ENCODE data around the gene DCDC2C. TPM values are rescaled to one million over a fixed set of nuclear protein-coding genes. Genes with fewer than 3 reads are reported as not detected.

The DCDC2C gene, protein sequence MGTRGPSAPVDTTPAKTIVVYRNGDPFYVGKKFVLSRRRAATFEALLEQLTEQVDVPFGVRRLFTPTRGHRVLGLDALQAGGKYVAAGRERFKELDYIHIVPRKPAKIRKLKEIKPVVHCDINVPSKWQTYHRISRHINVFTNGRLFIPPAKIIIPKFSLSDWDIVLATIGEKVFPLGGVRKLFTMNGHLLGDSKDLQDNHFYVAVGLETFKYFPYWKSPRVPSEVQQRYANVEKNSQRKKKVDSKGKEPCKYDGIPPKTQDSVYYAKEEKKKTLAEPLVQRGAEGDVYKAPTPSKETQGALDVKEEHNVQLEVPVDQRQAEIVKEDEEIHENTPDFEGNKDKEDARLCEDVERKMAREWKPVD
- not detected for total RNA-seq (2021; fragmentation: NEBNext Ultra II Directional; extraction: Animal tissue kit (Norgen Biotek cat#: 25700))
- long read RNA-seq, result 0 reads

DNA sequence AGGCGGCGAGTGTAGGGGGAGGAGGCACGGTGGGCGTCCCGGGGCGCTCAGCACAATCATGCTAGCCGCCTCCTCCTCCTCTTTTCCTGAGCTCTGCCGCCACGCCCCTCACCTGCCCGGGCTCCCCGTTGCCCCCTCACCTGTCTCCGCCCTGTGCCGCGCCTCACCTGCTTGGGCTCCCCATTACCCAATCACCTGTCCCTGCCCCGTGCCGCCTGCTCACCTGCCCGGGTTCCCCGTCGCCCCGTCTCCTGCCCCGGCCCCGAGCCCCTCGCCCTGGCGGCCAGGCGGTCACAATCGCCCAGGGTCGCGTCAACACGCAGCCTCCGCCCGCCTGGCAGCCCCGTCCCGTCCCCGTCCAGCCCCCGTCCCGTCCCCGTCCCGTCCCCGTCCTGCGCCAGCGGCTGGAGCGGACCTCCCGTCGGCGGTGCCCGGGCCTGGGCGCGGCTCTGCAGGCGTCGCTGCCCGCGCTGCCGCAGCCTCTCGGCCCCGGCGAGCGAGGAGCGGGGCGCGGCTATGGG is at the start of gene DCDC2C:
TSS of gene DCDC2C (plus strand) at position 340 of the 521 bp plus-strand sequence. CDS start at position 517, 177 bp downstream.
- Mint-ChIP-seq H3K9me3 (peaks cover 7% of the 10 kb centered on the region), H3K27ac (no peak within 1 kb of the TSS), H3K4me1 (ENCODE audit: low read depth) (no peaks in the 10 kb centered on the region), H3K4me3 (no peak within 1 kb of the TSS), H3K36me3 (ENCODE audit: low read depth) (peaks cover 5% of the 10 kb centered on the region; the same call in 1 of the 2 replicates), H3K27me3 (ENCODE audit: insufficient read depth) (no peaks in the 10 kb centered on the region)
- TF ChIP-seq, protein P1, sequence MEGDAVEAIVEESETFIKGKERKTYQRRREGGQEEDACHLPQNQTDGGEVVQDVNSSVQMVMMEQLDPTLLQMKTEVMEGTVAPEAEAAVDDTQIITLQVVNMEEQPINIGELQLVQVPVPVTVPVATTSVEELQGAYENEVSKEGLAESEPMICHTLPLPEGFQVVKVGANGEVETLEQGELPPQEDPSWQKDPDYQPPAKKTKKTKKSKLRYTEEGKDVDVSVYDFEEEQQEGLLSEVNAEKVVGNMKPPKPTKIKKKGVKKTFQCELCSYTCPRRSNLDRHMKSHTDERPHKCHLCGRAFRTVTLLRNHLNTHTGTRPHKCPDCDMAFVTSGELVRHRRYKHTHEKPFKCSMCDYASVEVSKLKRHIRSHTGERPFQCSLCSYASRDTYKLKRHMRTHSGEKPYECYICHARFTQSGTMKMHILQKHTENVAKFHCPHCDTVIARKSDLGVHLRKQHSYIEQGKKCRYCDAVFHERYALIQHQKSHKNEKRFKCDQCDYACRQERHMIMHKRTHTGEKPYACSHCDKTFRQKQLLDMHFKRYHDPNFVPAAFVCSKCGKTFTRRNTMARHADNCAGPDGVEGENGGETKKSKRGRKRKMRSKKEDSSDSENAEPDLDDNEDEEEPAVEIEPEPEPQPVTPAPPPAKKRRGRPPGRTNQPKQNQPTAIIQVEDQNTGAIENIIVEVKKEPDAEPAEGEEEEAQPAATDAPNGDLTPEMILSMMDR (IDR thresholded peaks at IDR 0.05), result no peak
- no peak for DNase-seq

DNA sequence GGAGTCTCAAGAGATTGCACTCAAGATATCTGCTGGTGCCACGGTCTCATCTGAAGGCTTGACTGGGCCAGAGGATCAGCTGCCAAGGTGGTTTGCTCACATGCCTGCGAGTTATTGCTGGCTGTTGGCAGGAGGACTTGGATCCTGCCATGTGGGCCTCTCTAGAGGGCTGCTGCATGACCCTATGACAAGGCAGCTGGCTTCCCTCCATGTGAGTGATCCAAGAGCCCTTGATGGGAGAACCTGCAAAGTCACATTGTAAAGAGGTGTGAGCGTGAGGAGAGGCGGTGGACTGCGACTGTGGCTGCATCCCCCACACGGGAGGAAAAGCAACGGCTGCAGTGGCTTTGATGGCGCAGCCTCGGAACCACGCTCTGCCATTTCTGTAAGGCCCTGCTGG is 49.4 kb upstream of the DCDC2C start:
- H3K27ac Mint-ChIP-seq, result no peak overlapping the region
- H3K27me3 Mint-ChIP-seq (ENCODE audit: insufficient read depth), result peaks cover 19% of the 10 kb centered on the region
- no peaks in the 10 kb centered on the region for H3K36me3 Mint-ChIP-seq (ENCODE audit: low read depth)
- H3K4me1 Mint-ChIP-seq (ENCODE audit: low read depth), result peaks cover 10% of the 10 kb centered on the region; the same call in 1 of the 2 replicates
- DNase-seq, result no peak
- TF ChIP-seq, protein P1 (IDR thresholded peaks at IDR 0.05), result no peak
- no peak overlapping the region for H3K4me3 Mint-ChIP-seq
- no peaks in the 10 kb centered on the region for H3K9me3 Mint-ChIP-seq

DNA sequence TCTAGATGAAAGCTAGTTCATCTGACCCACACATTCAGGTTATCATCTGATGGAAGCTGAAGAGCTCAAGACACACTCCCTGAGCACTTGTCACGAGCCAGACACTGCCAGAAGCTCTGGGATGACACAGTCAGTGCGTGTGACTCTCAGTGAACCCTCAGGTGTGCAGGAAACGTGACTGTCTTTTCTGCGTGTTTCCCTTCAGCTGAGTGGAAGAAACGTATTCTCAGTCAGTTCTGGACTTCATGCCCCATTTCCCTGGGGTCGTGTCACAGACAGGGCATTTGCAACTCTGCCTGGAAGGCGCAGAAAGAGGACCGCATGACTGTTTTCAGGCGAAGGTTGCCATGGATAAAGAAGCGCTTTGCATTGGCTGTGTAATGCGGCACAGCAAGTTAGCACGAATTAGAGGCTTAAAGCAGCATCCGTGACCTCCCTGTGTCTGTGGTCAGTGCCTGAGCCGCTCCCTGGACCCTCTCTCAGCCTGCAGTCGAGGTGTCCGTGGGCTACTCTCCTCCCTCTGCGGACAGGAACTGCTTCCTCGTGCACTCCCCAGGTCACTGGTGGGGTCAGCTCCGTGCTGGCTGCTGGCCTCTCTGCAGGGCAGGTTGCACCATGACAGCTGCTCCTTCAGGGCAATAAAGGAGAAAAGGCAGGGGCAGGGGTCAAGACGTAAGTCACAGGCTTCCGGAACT is 48.7 kb upstream of the DCDC2C start:
- DNase-seq, result no peak
- H3K27me3 Mint-ChIP-seq (ENCODE audit: insufficient read depth), result peaks cover 14% of the 10 kb centered on the region
- H3K4me1 Mint-ChIP-seq (ENCODE audit: low read depth), result peaks cover 16% of the 10 kb centered on the region; the same call in 1 of the 2 replicates
- TF ChIP-seq, protein P1 (IDR thresholded peaks at IDR 0.05), result no peak
- H3K9me3 Mint-ChIP-seq, result no peaks in the 10 kb centered on the region
- no peak overlapping the region for H3K27ac Mint-ChIP-seq
- no peak overlapping the region for H3K4me3 Mint-ChIP-seq
- no peaks in the 10 kb centered on the region for H3K36me3 Mint-ChIP-seq (ENCODE audit: low read depth)

DNA sequence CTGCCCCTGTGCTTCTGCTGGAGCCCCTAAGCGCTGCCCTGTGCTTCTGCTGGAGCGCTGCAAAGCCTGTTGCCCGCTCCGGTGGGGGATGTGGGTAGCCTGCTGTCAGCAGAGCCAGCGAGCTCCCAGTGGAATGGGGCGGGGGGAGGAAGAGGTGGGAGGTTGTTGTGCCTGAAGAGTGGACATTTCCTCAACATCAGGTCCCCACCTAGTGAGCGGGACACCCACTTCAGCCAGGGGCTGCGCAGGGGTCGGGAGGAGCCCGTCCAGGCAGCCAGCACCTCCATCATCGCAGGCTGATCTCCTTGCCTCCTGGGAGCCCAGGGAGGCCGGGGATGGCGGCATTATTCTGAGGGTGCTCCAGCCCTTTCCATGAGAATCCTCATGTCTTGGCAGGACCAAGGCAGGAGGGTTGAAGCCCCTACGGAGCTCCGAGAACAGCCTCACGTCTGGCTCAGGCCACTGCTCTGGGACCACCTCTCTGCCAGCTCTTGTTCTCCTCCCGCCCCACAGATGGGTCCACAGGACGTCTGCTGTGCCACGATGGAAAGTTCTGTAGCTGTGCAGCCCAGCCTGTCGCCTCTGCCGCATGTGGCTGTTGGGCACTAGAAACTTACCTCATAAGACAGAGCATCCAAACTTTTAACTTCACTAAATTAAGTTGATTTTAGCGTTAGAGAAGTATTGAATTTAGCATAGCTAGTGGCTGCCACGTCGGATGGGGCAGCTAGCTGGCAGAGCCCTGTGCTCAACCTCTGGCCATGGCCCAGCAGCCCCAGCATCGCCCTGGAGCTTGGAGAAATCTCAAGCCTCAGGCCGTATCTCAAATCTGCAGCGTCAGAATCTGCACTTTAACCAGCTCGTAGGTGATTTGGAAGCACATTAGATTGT is 47.3 kb upstream of the DCDC2C start:
- H3K4me3 Mint-ChIP-seq, result no peak overlapping the region
- DNase-seq, result no peak
- peaks cover 23% of the 10 kb centered on the region for H3K4me1 Mint-ChIP-seq (ENCODE audit: low read depth)
- no peaks in the 10 kb centered on the region for H3K36me3 Mint-ChIP-seq (ENCODE audit: low read depth)
- TF ChIP-seq, protein P1 (IDR thresholded peaks at IDR 0.05), result no peak
- H3K27me3 Mint-ChIP-seq (ENCODE audit: insufficient read depth), result peaks cover 14% of the 10 kb centered on the region
- no peak overlapping the region for H3K27ac Mint-ChIP-seq
- H3K9me3 Mint-ChIP-seq, result no peaks in the 10 kb centered on the region

Measured in HFFc6 (cell line).